WTC11 (cell line): Measurements from ENCODE around the gene THAP2. TPM values are rescaled to one million over a fixed set of nuclear protein-coding genes. Genes with fewer than 3 reads are reported as not detected.

ENCODE experiments used
- ATAC-seq: fragments of 200-7000 bp; cut with Tn5 transposase; 2 replicates; pipeline ENCODE4 v1.10.0; 2021; ENCODE audit warnings: mild to moderate bottlenecking, moderate library complexity
- CTCF ChIA-PET: fragments of 300-600 bp; sonication (Branson Sonifier 250); formaldehyde crosslinking; loops from one replicate; lab custom pipeline; 2021; ENCODE audit warnings: antibody characterized with exemption; lab: Charles Lee
- POLR2A ChIA-PET: fragments of 350-600 bp; sonication (Branson Sonifier 250); formaldehyde crosslinking; loops from one replicate; lab custom pipeline; 2021; ENCODE audit warnings: antibody characterized with exemption; lab: Charles Lee
- DNase-seq: peaks from one replicate; pipeline ENCODE4 v3.0.0; 2021; ENCODE audit warnings: low spot score
- H3K27ac Mint-ChIP-seq: 2 replicates; pipeline ENCODE4 v1.8.0; 2021; ENCODE audit warnings: mixed read lengths
- H3K27me3 Mint-ChIP-seq: 2 replicates; pipeline ENCODE4 v1.8.0; 2021; ENCODE audit warnings: low read depth, mild to moderate bottlenecking, moderate library complexity, mixed read lengths
- H3K36me3 Mint-ChIP-seq: 2 replicates; pipeline ENCODE4 v1.8.0; 2021; ENCODE audit warnings: mixed read lengths
- H3K4me1 Mint-ChIP-seq: 2 replicates; pipeline ENCODE4 v1.8.0; 2022; ENCODE audit warnings: mixed read lengths
- H3K4me3 Mint-ChIP-seq: 2 replicates; pipeline ENCODE4 v1.8.0; 2021; ENCODE audit warnings: mild to moderate bottlenecking, moderate library complexity, mixed read lengths
- H3K9me3 Mint-ChIP-seq: 2 replicates; pipeline ENCODE4 v1.8.0; 2021; ENCODE audit warnings: mixed read lengths
- ATF6 ChIP-seq: sonication (generic); formaldehyde crosslinking; IDR thresholded peaks from 2 replicates; pipeline ENCODE4 v1.8.1; 2023; ENCODE audit warnings: mild to moderate bottlenecking, missing genetic modification reagents
- ETV6 ChIP-seq: sonication (generic); formaldehyde crosslinking; IDR thresholded peaks from 2 replicates; pipeline ENCODE4 v1.8.1; 2022; ENCODE audit warnings: mild to moderate bottlenecking, missing genetic modification reagents
- GRHL2 ChIP-seq: fragments of 250-450 bp; sonication (Bioruptor Pico); IDR thresholded peaks from 2 replicates; pipeline ENCODE4 v1.8.0; 2022; ENCODE audit warnings: mild to moderate bottlenecking, moderate library complexity; ENCODE audit not compliant: insufficient replicate concordance, severe bottlenecking
- GTF2I ChIP-seq: fragments of 250-450 bp; sonication (Bioruptor Pico); conservative IDR thresholded peaks from 2 replicates; pipeline ENCODE4 v1.4.0; 2021; ENCODE audit warnings: mild to moderate bottlenecking
- IRF2 ChIP-seq: sonication (generic); formaldehyde crosslinking; IDR thresholded peaks from 2 replicates; pipeline ENCODE4 v1.8.0; 2022; ENCODE audit warnings: low read depth, missing genetic modification reagents, borderline replicate concordance
- JAZF1 ChIP-seq: fragments of 250-450 bp; sonication (Bioruptor Pico); IDR thresholded peaks from 2 replicates; pipeline ENCODE4 v1.9.0; 2021; ENCODE audit warnings: moderate library complexity, mild to moderate bottlenecking, inconsistent platforms
- JUN ChIP-seq: sonication (generic); formaldehyde crosslinking; IDR thresholded peaks from 2 replicates; pipeline ENCODE4 v1.8.0; 2023; ENCODE audit warnings: mild to moderate bottlenecking, missing genetic modification reagents
- NR2C2 ChIP-seq: sonication (generic); formaldehyde crosslinking; IDR thresholded peaks from 2 replicates; pipeline ENCODE4 v1.8.0; 2022; ENCODE audit warnings: mild to moderate bottlenecking, missing genetic modification reagents
- PRRX2 ChIP-seq: fragments of 250-450 bp; sonication (Bioruptor Pico); IDR thresholded peaks from 2 replicates; pipeline ENCODE4 v1.8.0; 2021; ENCODE audit warnings: mild to moderate bottlenecking
- SP1 ChIP-seq: sonication (generic); formaldehyde crosslinking; conservative IDR thresholded peaks from 2 replicates; pipeline ENCODE4 v1.8.1; 2022; ENCODE audit warnings: missing genetic modification reagents
- TCF7 ChIP-seq: sonication (generic); formaldehyde crosslinking; IDR thresholded peaks from 2 replicates; pipeline ENCODE4 v1.8.0; 2022; ENCODE audit warnings: mild to moderate bottlenecking, low read depth, missing genetic modification reagents, moderate library complexity
- TP53 ChIP-seq: sonication (generic); formaldehyde crosslinking; IDR thresholded peaks from 2 replicates; pipeline ENCODE4 v1.8.1; 2023; ENCODE audit warnings: mild to moderate bottlenecking, missing genetic modification reagents
- ZMAT4 ChIP-seq: fragments of 250-450 bp; sonication (Bioruptor Pico); IDR thresholded peaks from 2 replicates; pipeline ENCODE4 v1.9.0; 2021; ENCODE audit warnings: mild to moderate bottlenecking
- ZNF532 ChIP-seq: fragments of 250-450 bp; sonication (Bioruptor Pico); IDR thresholded peaks from 2 replicates; pipeline ENCODE4 v1.9.0; 2021; ENCODE audit warnings: mild to moderate bottlenecking, borderline replicate concordance
- total RNA-seq: library from RNA; stranded (reverse); gene quantifications from 3 replicates; pipeline ENCODE4 v1.2.3, GENCODE V29; 2021
- TF ChIP-seq, protein P1 (sequence below): sonication (generic); formaldehyde crosslinking; IDR thresholded peaks from 2 replicates; pipeline ENCODE4 v1.8.1; 2022; ENCODE audit warnings: missing genetic modification reagents, borderline replicate concordance
- TF ChIP-seq, protein P2 (sequence below): sonication (generic); formaldehyde crosslinking; IDR thresholded peaks from 2 replicates; pipeline ENCODE4 v1.8.0; 2022; ENCODE audit warnings: mild to moderate bottlenecking, missing genetic modification reagents
- TF ChIP-seq, protein P3 (sequence below): fragments of 200-600 bp; IDR thresholded peaks from 2 replicates; pipeline ENCODE4 v1.8.0; 2022; ENCODE audit warnings: antibody characterized with exemption
- TF ChIP-seq, protein P4 (sequence below): sonication (generic); formaldehyde crosslinking; IDR thresholded peaks from 2 replicates; pipeline ENCODE4 v1.8.1; 2022; ENCODE audit warnings: low read depth, mild to moderate bottlenecking, moderate library complexity, missing genetic modification reagents, borderline replicate concordance

The THAP2 gene
- total RNA-seq, 1 experiment from 2014 or later, result 6.4 TPM

DNA sequence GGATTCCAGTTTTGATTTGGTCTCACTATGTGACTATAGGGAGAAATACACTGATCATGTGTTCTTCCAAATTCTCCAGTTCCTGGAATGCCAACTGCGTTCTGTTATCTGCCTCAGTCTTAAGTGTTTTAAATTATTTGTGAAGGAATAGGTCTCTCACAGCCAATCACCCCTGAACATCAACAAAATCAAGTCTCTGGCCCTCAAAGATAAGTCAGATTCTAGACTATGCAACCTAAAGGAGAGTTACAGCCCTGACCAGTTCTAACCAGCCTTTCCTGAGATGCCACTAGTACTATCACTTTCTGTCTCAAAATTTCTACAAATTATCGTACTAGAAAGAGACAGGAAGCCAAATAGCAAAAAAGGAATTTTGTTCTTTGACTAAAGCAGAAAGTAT lies 22.7 kb upstream of the THAP2 start (continued):
- no peak for TF ChIP-seq NR2C2
- TF ChIP-seq TCF7, result no peak
- TF ChIP-seq, protein P1, sequence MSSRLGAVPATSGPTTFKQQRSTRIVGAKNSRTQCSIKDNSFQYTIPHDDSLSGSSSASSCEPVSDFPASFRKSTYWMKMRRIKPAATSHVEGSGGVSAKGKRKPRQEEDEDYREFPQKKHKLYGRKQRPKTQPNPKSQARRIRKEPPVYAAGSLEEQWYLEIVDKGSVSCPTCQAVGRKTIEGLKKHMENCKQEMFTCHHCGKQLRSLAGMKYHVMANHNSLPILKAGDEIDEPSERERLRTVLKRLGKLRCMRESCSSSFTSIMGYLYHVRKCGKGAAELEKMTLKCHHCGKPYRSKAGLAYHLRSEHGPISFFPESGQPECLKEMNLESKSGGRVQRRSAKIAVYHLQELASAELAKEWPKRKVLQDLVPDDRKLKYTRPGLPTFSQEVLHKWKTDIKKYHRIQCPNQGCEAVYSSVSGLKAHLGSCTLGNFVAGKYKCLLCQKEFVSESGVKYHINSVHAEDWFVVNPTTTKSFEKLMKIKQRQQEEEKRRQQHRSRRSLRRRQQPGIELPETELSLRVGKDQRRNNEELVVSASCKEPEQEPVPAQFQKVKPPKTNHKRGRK (CRISPR knock-in tag), result no peak
- no peak for TF ChIP-seq ZMAT4
- TF ChIP-seq JUN (CRISPR knock-in tag), result no peak
- no peak for TF ChIP-seq IRF2 (CRISPR knock-in tag)
- no peak for TF ChIP-seq PRRX2 (CRISPR knock-in tag)
- TF ChIP-seq, protein P2, sequence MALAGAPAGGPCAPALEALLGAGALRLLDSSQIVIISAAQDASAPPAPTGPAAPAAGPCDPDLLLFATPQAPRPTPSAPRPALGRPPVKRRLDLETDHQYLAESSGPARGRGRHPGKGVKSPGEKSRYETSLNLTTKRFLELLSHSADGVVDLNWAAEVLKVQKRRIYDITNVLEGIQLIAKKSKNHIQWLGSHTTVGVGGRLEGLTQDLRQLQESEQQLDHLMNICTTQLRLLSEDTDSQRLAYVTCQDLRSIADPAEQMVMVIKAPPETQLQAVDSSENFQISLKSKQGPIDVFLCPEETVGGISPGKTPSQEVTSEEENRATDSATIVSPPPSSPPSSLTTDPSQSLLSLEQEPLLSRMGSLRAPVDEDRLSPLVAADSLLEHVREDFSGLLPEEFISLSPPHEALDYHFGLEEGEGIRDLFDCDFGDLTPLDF (CRISPR knock-in tag), result no peak
- TF ChIP-seq GRHL2 (CRISPR knock-in tag), result no peak

DNA sequence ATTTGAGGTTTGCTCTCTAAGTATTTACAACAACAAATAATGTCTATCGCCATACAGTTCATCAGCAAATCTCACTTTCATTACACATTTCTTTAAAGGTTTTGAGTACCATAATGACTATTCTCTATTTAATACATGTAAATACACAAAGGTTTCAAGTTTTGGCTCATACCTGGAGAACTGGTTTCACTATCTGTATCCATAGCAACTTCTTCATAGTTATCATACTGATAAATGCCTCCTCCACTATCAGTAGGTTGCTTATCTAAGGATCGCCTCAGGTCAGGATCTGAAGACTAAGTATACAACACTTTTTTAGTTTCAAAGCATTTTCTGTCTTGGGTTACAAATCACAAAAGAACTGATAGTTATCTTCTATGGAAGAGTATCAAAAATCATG lies 21.8 kb upstream of the THAP2 start:
- DNase-seq, result no peak
- TF ChIP-seq, protein P2 (CRISPR knock-in tag), result no peak
- TF ChIP-seq JAZF1 (CRISPR knock-in tag) (no peak), TCF7 (no peak), ETV6 (CRISPR knock-in tag) (no peak), IRF2 (CRISPR knock-in tag) (no peak), TP53 (CRISPR knock-in tag) (no peak), ATF6 (CRISPR knock-in tag) (no peak)
- TF ChIP-seq, protein P3, sequence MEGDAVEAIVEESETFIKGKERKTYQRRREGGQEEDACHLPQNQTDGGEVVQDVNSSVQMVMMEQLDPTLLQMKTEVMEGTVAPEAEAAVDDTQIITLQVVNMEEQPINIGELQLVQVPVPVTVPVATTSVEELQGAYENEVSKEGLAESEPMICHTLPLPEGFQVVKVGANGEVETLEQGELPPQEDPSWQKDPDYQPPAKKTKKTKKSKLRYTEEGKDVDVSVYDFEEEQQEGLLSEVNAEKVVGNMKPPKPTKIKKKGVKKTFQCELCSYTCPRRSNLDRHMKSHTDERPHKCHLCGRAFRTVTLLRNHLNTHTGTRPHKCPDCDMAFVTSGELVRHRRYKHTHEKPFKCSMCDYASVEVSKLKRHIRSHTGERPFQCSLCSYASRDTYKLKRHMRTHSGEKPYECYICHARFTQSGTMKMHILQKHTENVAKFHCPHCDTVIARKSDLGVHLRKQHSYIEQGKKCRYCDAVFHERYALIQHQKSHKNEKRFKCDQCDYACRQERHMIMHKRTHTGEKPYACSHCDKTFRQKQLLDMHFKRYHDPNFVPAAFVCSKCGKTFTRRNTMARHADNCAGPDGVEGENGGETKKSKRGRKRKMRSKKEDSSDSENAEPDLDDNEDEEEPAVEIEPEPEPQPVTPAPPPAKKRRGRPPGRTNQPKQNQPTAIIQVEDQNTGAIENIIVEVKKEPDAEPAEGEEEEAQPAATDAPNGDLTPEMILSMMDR, result no peak
- TF ChIP-seq, all 79 proteins: peak for 0
- Mint-ChIP-seq H3K36me3 (peaks cover 51% of the 10 kb centered on the region), H3K9me3 (no peaks in the 10 kb centered on the region), H3K4me3 (no peak overlapping the region), H3K27ac (no peak overlapping the region), H3K27me3 (no peaks in the 10 kb centered on the region), H3K4me1 (no peaks in the 10 kb centered on the region)
- ChIA-PET CTCF (interaction anchor here (2.0 kb wide), 1 partner anchor 105 kb away, joined by 4 read pairs; no protein-coding TSS in a partner anchor), POLR2A (no interaction called here)
- ATAC-seq, result no peak

DNA sequence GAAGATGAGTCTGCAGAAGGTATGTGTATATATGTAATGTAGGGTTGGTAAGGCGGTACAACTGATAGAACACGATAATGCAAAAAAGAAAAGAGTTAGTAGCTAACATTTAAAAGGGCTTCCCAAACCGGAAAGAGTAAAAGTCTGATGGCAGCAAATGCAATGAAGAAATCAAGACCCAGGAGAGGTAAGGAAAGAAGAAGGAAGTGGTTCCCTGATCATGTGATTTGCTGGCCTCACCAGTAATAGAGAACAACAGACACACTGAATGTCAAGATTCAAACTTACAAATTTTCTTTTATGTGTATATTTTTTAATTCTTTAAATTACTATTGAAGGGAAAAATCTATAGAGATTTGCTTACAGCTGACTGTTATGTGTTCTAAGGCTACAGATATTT lies 18.8 kb upstream of the THAP2 start:
- Mint-ChIP-seq H3K27me3 (no peaks in the 10 kb centered on the region), H3K27ac (no peak overlapping the region), H3K9me3 (no peaks in the 10 kb centered on the region), H3K36me3 (peaks cover 51% of the 10 kb centered on the region), H3K4me1 (no peaks in the 10 kb centered on the region), H3K4me3 (no peak overlapping the region)
- ATAC-seq, result no peak
- ChIA-PET CTCF (interaction anchor here (2.3 kb wide), 1 partner anchor 9 kb away, joined by 15 read pairs; no protein-coding TSS in a partner anchor), POLR2A (no interaction called here)
- no peak for DNase-seq
- TF ChIP-seq, protein P4, sequence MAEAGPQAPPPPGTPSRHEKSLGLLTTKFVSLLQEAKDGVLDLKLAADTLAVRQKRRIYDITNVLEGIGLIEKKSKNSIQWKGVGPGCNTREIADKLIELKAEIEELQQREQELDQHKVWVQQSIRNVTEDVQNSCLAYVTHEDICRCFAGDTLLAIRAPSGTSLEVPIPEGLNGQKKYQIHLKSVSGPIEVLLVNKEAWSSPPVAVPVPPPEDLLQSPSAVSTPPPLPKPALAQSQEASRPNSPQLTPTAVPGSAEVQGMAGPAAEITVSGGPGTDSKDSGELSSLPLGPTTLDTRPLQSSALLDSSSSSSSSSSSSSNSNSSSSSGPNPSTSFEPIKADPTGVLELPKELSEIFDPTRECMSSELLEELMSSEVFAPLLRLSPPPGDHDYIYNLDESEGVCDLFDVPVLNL, result no peak
- TF ChIP-seq GTF2I (CRISPR knock-in tag) (no peak), SP1 (CRISPR knock-in tag) (no peak), ZNF532 (CRISPR knock-in tag) (no peak)
- TF ChIP-seq, protein P2 (CRISPR knock-in tag), result no peak
